NCI-H748 treated with DMSO at 0.1 percent for 48 hours (cell line): ENCODE measurements around the gene VPS37B.
"Not testable (repeated sequence)": the region's sequence is repeated elsewhere in the genome, so short reads cannot be mapped to it uniquely, and the experiment has no call there.

Experiments
- DNase-seq: peaks from one replicate; lab custom pipeline; 2025; lab: John Stamatoyannopoulos, UW

Gene VPS37B

DNA sequence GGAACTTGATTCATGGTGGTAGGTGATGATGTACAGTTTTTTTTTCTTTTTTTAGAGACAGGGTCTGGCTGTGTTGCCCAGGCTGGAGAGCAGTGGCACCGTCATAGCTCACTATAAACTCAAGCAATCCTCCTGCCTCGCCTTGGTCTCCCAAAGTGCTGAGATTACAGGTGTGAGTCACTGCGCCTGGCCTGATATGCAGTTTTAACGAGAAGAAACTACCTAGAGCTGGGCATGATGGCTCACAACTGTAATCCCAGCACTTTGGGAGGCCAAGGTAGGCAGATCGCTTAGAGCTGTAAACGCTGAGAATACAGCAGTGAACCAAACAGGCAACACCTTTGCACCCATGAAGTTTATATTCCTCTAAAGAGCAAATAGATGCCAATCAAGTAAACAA is 13.0 kb upstream of the VPS37B start:
- no peak for DNase-seq

- not testable (repeated sequence) for DNase-seq
Measured at GRCh38 chr12:122905258-122905657, 9.3 kb upstream of the VPS37B start.

GRCh38 chr12:122903693-122904034 is 7.7 kb upstream of the VPS37B start:
- DNase-seq, result no peak

DNA sequence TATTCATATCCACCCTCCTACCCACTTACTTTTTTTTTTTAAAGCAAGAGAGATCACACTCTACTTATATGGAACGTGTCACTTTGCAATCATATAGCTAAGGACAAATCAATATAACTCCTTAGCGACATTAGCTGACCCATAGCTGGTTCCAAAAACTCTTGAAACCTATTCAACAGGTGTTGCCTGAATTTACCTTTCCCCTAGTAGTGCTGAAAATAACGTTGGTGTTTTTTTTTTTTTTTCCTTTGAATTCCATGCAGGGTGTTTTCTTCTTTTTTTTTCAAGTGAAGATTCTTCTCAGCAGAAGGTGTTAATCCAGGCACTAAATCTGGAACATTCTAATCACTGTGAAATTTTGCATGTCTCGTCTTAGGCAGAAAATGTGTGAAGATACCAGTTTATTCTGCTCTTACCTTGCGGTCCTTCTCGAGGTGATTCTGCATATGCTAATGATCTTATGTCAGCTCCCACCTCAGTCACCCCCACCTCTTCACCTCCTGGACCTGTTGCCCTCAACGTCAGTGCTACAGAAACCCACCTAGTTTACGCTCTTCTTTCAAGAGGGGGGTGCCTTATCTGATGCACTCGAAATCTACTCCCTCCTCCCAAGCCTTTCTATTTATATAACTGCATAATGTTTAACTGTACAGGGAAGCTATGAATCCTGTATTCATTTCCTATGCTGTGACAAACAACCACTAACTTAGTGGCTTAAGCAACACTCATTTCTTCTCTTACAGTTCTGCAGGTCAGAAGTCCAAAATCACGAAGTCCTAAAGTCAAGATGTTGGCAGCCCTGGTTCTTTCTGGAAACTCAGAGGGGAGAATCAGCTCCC is 7.1 kb upstream of the VPS37B start:
- DNase-seq, result no peak

DNA sequence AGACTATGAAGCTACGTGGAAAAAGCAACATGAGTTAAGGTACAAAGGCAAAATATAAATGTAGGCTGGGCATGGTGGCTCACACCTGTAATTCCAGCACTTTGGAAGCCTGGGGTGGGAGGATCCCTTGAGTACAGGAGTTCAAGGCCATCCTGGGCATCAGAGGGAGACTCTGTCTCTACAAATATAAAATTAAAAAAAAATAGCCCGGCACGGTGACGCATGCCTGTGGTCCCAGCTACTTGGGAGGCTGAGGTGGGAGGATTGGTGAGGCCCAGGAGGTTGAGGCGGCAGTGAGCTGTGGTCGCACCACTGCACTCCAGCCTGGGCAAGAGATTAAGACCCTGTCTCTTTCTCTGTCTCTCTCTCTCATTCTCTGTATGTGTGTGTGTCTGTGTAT is 4.0 kb upstream of the VPS37B start:
- DNase-seq, result no peak

DNA sequence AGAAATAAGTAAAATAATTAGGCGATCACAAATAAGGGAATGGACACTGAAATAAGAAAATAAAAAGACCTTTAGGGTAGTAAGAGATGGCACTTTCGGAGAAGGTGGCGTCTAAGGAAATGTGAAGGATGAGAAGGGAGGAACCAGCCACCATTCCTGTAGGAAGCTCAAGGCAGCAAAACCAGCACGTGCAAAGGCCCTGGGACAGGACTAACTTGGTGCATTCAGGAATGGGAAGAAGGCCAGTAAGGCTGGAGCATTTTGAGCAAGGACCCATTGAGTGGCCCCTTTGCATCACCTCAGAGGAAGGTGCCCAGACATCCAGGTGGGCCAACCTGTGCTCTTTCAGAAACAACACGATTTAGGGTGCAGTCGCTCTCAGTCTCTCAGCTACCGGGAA is 738 bp upstream of the VPS37B start:
- no peak for DNase-seq

DNA sequence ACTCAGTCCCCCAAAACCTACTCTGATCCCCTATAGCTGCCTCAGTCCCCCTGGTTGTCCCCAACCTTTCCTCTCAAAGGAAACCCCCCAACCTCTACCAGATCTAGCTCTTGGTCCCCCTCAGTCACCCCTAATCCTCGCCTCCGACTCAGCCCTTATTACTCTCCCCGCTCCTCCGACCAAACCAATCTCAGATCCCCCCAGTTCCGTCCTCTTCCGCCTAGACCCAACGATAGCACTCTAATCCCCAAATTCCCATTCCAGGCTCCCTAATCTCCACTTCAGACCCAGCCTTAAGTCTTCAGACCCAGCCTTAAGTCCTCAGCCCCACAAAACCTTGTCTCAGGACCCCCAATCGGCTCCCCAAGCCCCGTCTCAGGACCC is 612 bp downstream of the VPS37B start:
- DNase-seq, result no peak

GRCh38 chr12:122894193-122895121 is 1.5 kb downstream of the VPS37B start:
- DNase-seq, result no peak

DNA sequence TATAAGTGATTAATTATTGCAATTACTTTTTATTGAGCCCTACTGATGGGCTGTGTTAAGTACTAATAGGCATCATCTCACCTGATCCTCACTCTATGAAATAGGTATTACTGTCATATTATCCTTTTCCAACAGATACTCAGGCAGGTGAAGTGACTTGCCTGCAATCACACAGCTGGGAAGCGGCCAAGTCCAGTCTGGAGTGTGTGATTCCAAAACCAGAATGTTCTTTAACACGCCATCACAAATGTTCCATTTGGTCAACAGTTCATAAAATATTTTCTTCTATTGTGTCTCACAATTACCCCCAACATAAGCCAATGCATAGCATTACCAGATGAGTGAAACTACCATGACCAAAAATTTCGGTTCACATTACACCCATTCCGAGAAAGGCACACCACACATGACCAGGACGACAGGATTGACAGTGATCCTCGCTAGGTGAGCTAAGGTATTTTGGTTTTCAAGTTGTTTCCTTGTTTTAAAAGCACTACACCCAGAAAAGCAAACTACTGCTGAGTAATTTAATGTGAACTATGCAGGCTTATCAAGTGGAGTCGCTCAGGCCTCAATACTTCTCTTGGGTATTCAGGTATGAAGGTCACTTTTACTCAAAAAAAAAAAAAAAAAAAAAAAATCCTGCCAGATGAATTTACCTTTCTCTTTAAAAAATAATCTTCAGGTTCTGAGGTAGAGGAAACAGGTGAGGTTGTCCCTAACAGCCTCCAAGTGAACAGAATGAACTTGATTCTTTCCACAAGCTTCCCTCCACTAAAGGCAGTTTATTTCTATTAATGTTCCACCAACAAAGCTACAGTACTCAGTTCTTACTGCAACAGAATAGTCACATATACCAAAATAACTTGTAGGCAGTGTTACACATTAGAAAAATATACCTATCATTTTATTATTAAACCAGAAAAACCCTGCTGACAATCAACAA is 2.4 kb downstream of the VPS37B start:
- no peak for DNase-seq

GRCh38 chr12:122892724-122893123 is 3.2 kb downstream of the VPS37B start:
- DNase-seq, result not testable (repeated sequence)

DNA sequence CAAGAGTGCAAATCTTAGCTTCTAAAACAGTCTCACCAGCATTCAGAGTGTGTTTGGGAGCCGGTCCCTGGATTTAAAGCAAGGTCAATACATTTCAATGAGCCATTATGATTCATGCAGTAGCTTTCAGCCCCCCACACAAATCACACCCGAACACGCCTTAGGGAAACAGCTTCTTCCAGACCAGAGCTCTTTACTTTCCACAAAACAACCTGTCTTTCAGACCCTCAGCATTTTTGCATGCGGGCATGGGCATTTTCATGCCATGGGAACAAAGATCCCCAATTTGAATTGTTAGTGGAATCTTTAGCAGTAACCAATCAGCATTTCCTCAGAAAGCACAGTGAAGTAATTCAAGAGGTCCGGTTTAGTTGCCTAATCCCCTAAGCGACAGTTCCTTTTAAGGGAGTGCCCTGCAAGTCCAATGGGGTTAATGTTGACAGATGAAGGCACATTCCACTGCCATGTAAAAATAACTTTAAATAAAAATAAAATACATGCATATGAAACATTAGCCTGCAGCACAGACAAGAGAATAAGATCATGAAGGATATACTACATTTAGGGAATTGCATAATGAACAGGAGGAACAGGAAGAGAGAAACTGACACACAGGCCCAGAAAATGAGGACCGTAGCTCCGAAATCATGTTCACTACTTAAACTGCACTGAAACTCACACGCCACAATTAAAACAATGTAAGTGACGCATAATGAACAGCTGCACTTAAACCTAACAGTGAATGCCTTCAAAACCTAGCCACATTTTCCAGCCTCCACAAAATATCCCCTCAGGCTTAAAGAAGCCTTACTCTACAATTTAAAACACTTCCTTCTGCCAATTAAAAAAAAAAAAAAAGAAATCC is 4.0 kb downstream of the VPS37B start:
- DNase-seq, result no peak

GRCh38 chr12:122889761-122890520 is 6.0 kb downstream of the VPS37B start:
- no peak for DNase-seq

DNA sequence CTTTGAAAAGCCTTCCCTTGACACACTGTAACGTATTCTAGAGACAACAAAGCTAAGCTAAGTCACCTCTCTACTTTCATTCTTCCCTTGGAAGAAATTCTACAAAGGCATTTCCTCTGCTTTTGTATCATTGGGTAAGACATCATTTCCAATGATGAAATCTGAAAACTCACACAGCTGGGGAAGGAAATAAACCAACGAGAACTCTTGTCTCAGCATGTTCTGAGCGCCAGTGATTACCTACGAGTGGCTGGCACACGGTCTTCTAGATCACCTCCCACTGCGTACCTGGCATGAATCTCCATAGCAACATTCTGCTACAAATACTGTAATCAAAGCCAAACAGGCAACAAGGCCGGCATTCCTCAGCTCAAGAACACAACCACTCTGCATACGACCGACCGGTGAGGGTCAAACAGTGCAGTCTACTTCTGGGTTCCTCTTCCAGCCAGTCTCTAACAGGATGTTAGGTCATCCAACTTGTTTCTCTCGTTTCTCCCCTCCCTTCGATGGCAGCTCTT is 7.6 kb downstream of the VPS37B start:
- DNase-seq, result peak; percentile 31

- no peak for DNase-seq
Measured at GRCh38 chr12:122887819-122888212, 8.1 kb downstream of the VPS37B start.

GRCh38 chr12:122886851-122887818 is 8.8 kb downstream of the VPS37B start:
- no peak for DNase-seq

DNA sequence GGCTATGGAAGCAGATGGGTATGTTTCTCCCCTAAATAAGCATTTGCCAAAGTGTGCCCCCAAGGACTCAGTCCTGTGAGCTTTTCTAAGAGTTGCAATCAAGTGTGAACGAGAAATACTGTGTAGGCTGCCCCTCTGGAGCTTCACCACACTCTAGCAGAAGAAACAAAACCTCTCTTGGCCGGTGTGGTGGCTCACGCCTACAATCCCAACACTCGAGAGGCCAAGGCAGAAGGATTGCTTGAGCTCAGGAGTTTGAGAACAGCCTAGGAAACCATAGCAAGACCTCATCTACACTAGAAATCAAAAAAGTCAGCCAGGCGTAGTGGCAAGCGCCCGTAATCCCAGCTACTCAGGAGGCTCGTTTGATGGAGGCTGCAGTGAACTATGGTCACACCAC is 9.8 kb downstream of the VPS37B start:
- DNase-seq, result no peak

GRCh38 chr12:122884860-122885259 is 11.1 kb downstream of the VPS37B start:
- no peak for DNase-seq

- no peak for DNase-seq
Measured at GRCh38 chr12:122884091-122884826, 11.7 kb downstream of the VPS37B start.
